Measurements from ENCODE around the gene NTN5.
"Not testable (repeated sequence)": the region's sequence is repeated elsewhere in the genome, so short reads cannot be mapped to it uniquely, and the experiment has no call there.

The NTN5 gene

DNA sequence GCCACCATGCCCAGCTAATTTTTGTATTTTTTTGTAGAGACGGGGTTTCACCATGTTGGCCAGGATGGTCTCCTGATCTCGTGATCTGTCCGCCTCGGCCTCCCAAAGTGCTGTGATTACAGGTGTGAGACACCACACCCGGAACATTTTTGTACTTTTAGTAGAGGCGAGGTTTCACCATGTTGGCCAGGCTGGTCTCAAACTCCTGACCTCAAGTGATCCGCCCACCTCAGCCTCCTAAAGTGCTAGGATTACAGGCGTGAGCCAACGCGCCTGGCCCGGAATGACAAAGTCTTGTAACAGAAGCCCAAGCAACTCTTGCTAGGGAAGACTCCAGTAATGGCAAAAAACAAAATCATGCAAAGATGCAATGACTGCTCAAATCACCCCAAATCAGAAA is 40.5 kb downstream of the NTN5 start:
- in situ Hi-C loops (cut with MboI; ENCODE audit: low sequenced_read_pairs), result not testable (repeated sequence)

DNA sequence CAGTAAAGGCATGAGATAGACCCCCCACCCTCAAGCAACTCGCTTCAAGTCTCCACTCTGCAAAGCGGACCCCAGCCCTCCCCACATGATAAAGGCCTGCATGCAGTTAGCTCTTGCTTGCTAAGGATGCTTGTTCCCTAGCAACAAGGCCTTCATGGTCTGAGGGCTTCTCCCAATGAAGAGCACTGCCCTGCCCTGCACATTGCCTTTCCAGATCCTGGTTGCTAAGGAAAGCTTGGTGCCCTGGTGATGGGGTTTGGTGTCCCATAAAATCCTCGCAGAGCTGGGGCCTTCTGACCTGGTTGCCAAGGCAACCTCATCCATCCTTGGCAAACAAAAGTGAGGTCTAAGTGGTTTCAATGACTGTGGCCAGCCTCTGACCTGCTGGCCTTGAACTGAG is 41.6 kb downstream of the NTN5 start:
- in situ Hi-C loops (cut with MboI; ENCODE audit: low sequenced_read_pairs), result no loop called here

DNA sequence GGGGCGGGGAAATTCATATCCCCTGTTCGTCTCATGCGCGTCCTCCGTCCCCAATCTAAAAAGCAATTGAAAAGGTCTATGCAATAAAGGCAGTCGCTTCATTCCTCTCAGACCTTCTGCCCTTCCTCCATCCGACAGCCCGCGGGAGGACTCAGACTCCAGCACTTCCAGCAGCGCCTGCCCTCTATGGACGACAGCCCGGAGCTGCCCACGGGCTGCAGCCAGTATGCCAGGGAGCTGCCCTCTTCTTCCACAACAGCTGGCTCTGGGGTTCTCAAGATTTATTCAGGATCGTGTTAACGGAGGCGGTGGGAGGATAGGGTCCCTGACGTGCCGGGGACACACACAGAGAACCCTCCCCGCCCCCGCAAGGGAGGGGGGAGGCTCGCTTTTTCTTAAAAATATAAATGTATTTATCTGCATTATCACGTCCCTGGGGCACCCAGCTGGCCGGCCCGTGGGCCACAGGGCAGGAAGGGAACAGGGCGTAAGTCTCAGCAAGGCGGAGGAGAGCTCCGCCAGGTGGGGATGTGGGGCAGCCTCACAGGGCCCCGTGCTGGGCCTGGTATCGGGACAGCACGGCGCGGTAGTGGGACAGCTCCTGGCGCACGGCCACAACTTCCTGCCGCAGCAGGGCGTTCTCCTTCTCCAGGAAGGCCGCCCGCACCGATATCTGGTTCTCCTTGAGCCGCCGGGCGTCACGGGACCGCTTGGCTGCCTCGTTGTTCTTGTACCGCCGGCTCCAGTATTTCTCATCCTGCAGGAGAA is 42.3 kb downstream of the NTN5 start:
- in situ Hi-C loops (cut with MboI; ENCODE audit: low sequenced_read_pairs), result no loop called here

DNA sequence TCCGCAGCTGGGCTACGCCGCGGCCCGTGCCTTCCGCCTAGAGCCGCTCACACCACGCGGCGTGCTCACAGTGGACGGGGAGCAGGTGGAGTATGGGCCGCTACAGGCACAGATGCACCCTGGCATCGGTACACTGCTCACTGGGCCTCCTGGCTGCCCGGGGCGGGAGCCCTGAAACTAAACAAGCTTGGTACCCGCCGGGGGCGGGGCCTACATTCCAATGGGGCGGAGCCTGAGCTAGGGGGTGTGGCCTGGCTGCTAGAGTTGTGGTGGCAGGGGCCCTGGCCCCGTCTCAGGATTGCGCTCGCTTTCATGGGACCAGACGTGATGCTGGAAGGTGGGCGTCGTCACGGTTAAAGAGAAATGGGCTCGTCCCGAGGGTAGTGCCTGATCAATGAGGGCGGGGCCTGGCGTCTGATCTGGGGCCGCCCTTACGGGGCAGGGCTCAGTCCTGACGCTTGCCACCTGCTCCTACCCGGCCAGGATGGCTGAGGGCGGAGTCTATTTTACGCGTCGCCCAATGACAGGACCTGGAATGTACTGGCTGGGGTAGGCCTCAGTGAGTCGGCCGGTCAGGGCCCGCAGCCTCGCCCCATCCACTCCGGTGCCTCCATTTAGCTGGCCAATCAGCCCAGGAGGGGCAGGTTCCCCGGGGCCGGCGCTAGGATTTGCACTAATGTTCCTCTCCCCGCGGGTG is 43.1 kb downstream of the NTN5 start:
- in situ Hi-C loops (cut with MboI; ENCODE audit: low sequenced_read_pairs), result no loop called here

DNA sequence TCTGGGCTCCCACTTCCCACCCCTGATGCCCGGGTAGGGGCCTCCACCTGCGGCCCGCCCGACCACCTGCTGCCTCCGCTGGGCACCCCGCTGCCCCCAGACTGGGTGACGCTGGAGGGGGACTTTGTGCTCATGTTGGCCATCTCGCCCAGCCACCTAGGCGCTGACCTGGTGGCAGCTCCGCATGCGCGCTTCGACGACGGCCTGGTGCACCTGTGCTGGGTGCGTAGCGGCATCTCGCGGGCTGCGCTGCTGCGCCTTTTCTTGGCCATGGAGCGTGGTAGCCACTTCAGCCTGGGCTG is 43.6 kb downstream of the NTN5 start:
- in situ Hi-C loops (cut with MboI; ENCODE audit: low sequenced_read_pairs), result no loop called here

DNA sequence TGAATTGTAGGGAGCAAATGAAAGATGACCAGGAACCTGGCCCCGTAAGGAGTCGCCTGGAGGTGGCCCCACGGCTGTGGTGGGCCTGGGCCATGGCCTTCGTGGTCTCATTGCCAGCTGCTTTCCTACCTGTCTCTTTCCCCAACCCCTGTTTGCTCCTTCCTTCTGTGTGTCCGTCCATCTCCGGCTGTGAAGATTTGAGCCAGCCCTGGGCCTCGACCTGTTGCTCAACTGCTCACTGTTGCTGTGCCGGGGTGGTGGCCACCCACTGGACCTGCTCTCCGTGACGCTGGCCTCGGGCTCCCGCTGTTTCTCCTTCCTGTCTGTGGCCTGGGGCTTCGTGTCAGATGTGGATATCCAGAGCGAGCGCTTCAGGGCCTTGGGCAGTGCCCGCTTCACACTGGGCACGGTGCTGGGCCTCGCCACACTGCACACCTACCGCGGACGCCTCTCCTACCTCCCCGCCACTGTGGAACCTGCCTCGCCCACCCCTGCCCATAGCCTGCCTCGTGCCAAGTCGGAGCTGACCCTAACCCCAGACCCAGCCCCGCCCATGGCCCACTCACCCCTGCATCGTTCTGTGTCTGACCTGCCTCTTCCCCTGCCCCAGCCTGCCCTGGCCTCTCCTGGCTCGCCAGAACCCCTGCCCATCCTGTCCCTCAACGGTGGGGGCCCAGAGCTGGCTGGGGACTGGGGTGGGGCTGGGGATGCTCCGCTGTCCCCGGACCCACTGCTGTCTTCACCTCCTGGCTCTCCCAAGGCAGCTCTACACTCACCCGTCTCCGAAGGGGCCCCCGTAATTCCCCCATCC is 44.1 kb downstream of the NTN5 start:
- in situ Hi-C loops (cut with MboI; ENCODE audit: low sequenced_read_pairs), result no loop called here

DNA sequence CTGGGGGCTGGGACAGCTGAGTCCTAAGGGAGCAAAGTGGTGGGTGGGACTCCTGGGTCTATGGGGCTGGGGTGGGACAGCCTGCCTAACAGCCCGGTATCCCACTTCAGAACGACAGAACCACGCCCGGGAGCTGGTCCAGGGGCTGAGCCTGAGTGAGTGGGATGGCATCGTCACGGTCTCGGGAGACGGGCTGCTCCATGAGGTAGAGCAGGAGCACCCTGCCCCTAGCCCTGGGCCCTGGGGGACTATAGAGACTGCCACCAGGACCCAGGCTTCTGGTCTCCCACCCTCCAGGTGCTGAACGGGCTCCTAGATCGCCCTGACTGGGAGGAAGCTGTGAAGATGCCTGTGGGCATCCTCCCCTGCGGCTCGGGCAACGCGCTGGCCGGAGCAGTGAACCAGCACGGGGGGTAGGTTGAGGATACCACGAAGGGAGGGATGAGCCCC is 44.9 kb downstream of the NTN5 start:
- in situ Hi-C loops (cut with MboI; ENCODE audit: low sequenced_read_pairs), result no loop called here

DNA sequence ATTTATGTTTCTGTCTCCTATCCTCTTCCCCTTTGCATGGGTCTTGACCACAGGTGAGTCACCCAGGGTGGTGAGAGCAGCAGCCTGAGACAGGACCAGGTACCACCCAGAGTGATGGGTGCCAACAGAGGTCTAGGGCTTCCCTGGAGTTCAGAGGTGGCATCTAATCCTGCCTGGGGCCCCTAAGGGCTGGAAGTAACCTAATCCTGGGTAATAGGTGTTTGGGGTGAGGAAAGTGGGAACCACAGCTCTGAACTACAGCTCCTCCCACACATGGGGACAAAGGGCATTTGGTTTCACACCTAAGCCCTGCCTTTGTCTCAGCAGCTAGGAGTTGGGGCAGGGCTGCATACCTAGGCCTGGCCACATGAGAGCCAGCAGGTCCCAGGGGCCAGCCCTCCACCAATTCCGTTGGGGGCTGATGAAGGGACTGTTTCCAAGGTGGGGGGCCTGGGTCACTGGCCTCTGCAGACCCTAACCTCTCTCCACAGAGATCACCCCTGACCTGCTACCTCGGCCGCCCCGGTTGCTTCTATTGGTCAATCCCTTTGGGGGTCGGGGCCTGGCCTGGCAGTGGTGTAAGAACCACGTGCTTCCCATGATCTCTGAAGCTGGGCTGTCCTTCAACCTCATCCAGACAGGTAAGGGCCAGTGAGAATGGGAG is 45.5 kb downstream of the NTN5 start:
- in situ Hi-C loops (cut with MboI; ENCODE audit: low sequenced_read_pairs), result no loop called here

DNA sequence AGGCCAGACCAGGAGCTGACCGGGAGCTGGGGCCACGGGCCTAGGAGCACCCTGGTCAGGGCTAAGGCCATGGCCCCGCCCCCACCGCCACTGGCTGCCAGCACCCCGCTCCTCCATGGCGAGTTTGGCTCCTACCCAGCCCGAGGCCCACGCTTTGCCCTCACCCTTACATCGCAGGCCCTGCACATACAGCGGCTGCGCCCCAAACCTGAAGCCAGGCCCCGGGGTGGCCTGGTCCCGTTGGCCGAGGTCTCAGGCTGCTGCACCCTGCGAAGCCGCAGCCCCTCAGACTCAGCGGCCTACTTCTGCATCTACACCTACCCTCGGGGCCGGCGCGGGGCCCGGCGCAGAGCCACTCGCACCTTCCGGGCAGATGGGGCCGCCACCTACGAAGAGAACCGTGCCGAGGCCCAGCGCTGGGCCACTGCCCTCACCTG is 46.9 kb downstream of the NTN5 start:
- in situ Hi-C loops (cut with MboI; ENCODE audit: low sequenced_read_pairs), result no loop called here

DNA sequence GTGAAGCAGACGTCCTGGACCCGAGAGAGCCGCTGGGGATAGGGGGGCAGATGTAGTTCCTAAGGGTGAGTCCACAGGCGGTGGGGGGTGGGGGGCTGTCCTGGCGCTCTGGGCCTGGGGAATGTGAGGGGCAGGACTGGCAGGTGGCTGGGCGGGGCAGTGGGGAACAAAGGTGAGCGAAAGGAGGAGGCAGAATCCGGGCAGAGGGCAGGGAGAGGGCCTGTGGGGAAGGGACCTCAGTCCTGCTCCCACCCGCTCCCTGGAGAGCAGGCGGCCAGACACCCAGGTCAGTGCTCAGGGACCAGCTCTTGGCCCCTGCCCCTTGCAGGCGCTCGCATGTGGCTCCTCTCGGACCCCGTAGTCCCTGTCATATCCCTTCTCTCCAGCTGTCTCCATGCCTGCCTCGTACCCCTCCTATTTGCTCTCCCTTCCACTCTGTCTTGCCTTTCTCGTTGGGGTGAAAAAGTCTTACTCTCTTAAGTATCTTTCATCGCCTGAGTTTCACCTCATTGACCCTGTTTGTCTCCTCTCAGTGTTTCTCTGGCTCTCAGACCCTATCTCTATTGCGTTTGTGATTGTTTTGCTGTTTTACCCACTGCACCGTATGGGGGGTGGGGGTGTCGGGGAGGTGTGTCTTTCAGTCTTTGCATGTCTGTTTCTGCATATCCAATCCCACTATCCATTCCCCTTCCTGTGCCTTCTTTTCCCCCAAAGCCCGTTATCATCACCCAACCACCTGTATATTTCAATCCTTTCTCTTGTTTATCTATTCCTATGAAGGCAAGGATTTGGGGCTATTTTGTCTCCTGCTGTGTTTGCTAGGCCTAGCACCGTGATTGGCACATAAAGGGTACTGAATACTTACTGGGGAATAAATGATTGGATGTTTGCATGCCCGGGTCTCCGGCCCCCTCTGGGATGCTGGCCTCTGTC is 47.8 kb downstream of the NTN5 start:
- in situ Hi-C loops (cut with MboI; ENCODE audit: low sequenced_read_pairs), result no loop called here

DNA sequence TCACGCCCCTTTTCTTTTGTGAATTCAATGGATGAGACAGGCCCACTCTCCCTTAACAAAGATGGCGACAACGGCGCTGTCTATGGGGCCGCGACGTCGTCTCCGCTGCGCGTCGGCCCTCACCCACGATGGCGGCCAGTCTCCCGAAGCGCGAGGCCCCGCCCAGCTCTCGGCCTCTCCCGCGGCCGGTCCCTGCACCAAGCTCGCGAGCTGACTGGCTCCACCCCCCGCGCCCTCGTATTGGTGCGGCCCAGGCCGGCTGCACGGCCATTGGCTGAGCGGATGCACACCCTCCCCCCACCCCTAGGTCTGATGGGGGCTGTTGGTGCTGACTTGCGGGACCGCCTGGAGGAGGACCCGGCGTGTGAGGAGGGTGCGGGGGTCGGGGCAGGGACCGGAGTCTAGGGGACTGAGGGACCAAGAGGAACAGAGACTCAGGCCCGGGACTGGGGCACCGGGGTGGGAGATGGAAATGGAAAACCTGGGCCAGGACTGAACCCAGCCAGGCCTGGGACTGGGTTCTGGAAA is 48.7 kb downstream of the NTN5 start:
- in situ Hi-C loops (cut with MboI; ENCODE audit: low sequenced_read_pairs), result no loop called here

DNA sequence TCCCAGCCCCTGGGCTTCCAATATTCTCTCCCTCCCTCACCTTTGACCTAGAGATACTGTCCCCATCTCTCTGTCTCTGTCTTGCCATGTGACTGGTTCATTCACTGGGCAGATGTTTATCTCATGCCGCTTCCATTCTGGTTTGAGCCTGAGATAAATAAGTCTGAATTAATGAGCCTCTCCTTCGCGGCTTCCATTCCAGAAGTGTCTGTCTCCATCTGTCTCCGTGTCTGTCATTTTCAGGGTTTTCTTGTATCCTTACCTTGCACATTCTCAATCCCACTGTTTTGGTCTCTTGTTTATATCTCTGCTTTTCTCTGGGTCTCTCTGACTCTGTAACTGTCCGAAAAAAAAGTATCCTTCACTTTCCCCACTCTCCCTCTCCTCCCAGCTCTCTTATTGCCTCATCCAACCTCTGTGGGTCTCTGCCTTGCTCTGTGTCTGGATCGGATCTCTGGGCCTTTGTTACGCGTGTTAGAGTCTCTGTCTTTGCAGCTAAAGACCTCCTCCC is 49.2 kb downstream of the NTN5 start:
- in situ Hi-C loops (cut with MboI; ENCODE audit: low sequenced_read_pairs), result no loop called here

DNA sequence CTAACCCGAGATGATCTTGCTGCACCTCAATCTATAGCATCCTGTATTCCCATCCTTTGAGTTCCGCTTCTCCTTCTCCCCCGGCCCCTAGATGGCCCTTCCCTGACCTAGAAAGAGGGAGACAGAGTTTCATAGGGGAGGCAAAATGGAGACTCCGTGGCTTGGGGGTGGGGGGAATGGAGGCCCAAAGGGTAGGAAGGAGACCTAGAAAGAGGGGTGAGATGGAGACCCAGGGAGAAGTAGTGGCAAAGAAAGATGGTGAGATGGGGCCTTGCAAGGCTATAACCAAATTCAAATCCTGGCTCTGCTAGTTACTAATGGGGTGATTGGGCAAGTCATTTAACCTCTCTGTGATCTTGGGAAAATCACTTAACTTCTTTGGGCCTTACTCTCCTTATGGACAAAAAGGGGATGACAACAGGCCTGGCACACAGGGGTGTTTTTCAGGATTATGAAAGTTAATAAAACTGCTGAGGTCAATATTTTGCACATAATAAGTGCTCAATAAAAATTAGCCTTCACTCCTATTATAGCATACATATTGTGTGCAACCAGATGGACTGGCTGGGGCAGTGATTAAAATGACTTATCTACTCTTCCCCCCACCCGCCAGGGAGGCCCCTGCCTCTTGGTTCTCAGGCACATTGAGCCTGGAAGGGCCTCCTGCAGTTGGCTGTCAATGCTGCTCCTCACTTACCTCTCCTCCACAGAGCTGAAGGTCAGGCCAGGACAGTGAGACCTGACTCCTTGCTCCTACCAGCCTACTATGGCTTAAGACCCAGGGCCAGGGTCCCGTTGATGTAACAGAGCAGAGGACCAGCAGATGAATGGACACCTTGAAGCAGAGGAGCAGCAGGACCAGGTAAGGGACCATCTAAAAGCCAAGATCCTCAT is 52.9 kb downstream of the NTN5 start:
- in situ Hi-C loops (cut with MboI; ENCODE audit: low sequenced_read_pairs), result no loop called here

DNA sequence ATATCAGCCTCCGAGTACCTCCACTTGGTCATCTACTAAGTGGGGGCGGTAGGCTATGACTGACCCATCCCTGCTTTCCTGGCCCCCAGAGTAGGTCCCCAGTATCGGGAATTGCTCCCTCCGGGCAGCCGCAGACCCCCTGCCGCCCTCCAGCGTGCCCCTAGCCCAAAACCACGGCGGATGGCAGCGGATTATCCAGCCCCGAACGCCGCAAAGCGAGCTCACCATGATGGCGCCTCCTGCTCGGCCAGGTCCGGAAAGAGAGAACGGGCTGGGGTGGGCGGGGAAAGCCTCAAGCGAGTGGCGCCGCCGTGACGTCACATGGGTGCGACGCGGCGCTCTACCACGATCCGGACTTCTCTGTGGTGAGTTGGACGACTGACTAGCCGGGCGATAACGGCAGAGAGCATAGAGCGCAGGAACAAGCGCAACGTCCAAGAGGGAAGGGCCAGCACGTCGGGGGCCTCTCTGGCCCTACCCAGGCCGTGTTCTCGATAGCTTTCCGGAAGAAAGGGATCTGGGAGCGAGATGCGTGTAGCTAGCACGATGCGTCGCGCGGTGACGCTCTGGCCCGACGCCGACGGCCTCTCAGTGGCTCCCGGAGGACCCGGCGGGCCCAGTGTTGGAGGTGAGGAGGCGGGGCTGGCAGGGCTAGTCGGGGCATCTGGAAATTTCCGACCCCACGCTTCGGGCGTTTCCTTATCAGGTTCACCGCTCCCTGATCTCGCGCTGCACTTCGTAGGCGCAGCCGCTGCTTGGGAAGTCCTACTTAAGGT is 53.7 kb downstream of the NTN5 start, which contains the start of the genes RPL18 and SPHK2:
RPL18 (minus strand) TSS at position 263 of the 776 bp plus-strand sequence; CDS start at position 228, 35 bp downstream.
SPHK2 (plus strand) TSS at position 591 of the 776 bp plus-strand sequence. CDS start 1,009 bp downstream, outside the sequence.
- in situ Hi-C loops (cut with MboI; ENCODE audit: low sequenced_read_pairs), result no loop called here

DNA sequence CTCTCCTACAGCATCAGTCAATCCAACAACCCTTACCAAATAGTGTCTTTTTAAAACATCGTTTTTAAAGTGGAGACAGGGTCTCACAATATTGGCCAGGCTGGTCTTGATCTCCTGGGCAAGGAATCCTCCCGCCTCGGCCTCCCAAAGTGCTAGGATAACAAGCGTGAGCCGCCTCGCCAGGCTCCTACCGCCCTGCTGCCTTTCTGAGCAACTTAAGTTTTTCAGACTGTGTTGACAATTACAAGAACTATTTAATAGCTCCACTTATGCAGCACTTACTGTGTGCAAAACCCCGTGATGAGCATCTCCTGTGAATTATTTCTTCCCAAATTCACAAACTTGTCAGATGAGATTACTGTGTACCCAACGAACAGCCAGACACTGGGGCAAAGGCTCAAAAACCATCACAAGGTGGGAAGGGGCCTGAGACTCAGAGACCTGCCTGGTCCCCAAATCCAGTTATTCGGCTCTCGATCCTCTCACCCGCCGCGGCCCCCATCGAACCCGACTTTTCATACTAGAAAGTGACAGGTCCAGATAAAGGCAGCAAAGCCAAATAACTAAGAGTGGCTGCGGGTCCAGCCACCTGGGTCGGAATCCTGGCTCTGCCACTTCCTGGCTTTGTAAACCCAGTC is 54.4 kb downstream of the NTN5 start:
- in situ Hi-C loops (cut with MboI; ENCODE audit: low sequenced_read_pairs), result no loop called here

DNA sequence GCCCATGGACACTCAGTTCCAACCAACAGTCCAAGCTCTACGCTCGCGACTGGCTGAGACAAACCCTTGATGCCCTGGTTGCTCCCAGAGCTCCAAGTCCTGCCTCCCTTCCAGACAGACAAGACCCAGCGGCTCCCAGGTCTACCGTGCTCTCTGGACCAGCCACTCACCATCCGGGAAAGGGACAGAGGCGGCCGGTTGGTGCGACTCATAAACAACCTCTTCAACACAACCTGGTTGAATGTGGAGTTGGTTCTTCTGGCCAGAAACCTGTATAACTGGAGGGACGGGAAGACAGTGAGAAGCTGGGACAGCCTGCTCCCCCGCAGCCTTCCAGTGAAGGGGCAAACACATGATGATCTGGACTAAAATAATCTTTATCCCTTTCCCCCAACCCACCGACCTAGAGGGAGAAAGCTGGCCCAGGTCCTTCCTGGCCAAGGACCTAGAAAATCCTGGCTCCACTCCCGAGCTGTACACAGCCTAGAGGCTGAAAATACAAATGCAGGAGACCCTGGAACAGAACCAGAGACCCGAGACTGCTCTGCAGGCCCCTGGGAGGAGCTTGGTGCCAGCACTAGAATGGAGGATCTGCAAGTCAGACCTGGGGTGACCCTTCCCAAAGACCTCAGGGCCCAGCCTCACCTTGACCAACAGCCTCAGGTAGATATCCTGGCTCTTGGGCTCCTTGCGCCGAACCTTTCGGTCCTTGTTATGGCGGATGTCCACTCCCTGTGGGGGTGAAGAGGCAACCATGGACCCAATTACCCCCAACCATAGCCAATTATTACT is 55.5 kb downstream of the NTN5 start:
- in situ Hi-C loops (cut with MboI; ENCODE audit: low sequenced_read_pairs), result no loop called here

Measured in HL-60/S4 (cell line).